H9 (cell line): ENCODE measurements around the gene ANKRD13B. TPM values are rescaled to one million over a fixed set of nuclear protein-coding genes. Genes with fewer than 3 reads are reported as not detected.

Experiments
- DNase-seq: peaks from one replicate; pipeline ENCODE4 v3.0.0-alpha.2; 2017
- H2AFZ ChIP-seq: one replicate; pipeline ENCODE4 v1.6.1; 2013; ENCODE audit warnings: mild to moderate bottlenecking, low read length, control low read depth, moderate library complexity
- H2AK5ac ChIP-seq: 2 replicates; pipeline ENCODE4 v1.6.1; 2013; ENCODE audit warnings: low read length, control low read depth, mixed read lengths; ENCODE audit not compliant: insufficient read length
- H2BK120ac ChIP-seq: one replicate; pipeline ENCODE4 v1.6.1; 2013; ENCODE audit warnings: low read depth, mild to moderate bottlenecking, low read length, control low read depth, inconsistent platforms; ENCODE audit not compliant: poor library complexity, severe bottlenecking
- H2BK12ac ChIP-seq: 2 replicates; pipeline ENCODE4 v1.6.1; 2013; ENCODE audit warnings: low read length, control low read depth, mixed read lengths, low read depth; ENCODE audit not compliant: insufficient read length
- H2BK15ac ChIP-seq: 2 replicates; pipeline ENCODE4 v1.6.1; 2013; ENCODE audit warnings: low read depth, low read length, control low read depth
- H2BK20ac ChIP-seq: one replicate; pipeline ENCODE4 v1.6.1; 2013; ENCODE audit warnings: low read depth, mild to moderate bottlenecking, low read length, control low read depth, inconsistent platforms; ENCODE audit not compliant: poor library complexity, severe bottlenecking
- H2BK5ac ChIP-seq: 2 replicates; pipeline ENCODE4 v1.6.1; 2013; ENCODE audit warnings: low read length, control low read depth, mixed read lengths; ENCODE audit not compliant: insufficient read length
- H3K14ac ChIP-seq: 2 replicates; pipeline ENCODE4 v1.6.1; 2013; ENCODE audit warnings: low read length, control low read depth; ENCODE audit not compliant: insufficient read depth
- H3K18ac ChIP-seq: 2 replicates; pipeline ENCODE4 v1.6.1; 2013; ENCODE audit warnings: low read depth, mild to moderate bottlenecking, mixed read lengths, low read length, control low read depth; ENCODE audit not compliant: insufficient read length
- H3K23ac ChIP-seq: 2 replicates; pipeline ENCODE4 v1.6.1; 2013; ENCODE audit warnings: low read length, control low read depth, mixed read lengths, low read depth; ENCODE audit not compliant: insufficient read length
- H3K23me2 ChIP-seq: 2 replicates; pipeline ENCODE4 v1.6.1; 2013; ENCODE audit warnings: low read depth, mild to moderate bottlenecking, mixed read lengths, low read length, control low read depth; ENCODE audit not compliant: insufficient read length, poor library complexity, severe bottlenecking
- H3K27ac ChIP-seq: 2 replicates; pipeline ENCODE4 v1.5.1; 2013; ENCODE audit warnings: low read length, control low read depth, mixed read lengths, low read depth; ENCODE audit not compliant: insufficient read length
- H3K27me3 ChIP-seq: 2 replicates; pipeline ENCODE4 v1.6.1; 2013; ENCODE audit warnings: low read length, control low read depth, inconsistent platforms; ENCODE audit not compliant: insufficient read depth
- H3K4ac ChIP-seq: 2 replicates; pipeline ENCODE4 v1.6.1; 2013; ENCODE audit warnings: low read depth, mild to moderate bottlenecking, control low read depth, inconsistent platforms, low read length, moderate library complexity
- H3K4me1 ChIP-seq: 2 replicates; pipeline ENCODE4 v1.6.1; 2013; ENCODE audit warnings: low read length, control low read depth, inconsistent platforms; ENCODE audit not compliant: insufficient read depth
- H3K4me2 ChIP-seq: 2 replicates; pipeline ENCODE4 v1.6.1; 2013; ENCODE audit warnings: low read length, control low read depth, mixed read lengths; ENCODE audit not compliant: insufficient read length, insufficient read depth
- H3K56ac ChIP-seq: 2 replicates; pipeline ENCODE4 v1.6.1; 2013; ENCODE audit warnings: low read depth, mild to moderate bottlenecking, mixed read lengths, low read length, control low read depth; ENCODE audit not compliant: insufficient read length
- H3K79me1 ChIP-seq: 2 replicates; pipeline ENCODE4 v1.6.1; 2013; ENCODE audit warnings: low read depth, mild to moderate bottlenecking, moderate library complexity, low read length, control low read depth, inconsistent platforms; ENCODE audit not compliant: insufficient read depth, poor library complexity, severe bottlenecking
- H3K79me2 ChIP-seq: 2 replicates; pipeline ENCODE4 v1.6.1; 2013; ENCODE audit warnings: low read length, control low read depth, inconsistent platforms; ENCODE audit not compliant: insufficient read depth
- H3K9ac ChIP-seq: 2 replicates; pipeline ENCODE4 v1.6.1; 2013; ENCODE audit warnings: low read length, control low read depth, mixed read lengths; ENCODE audit not compliant: insufficient read length; ENCODE audit errors: extremely low read depth
- H3K9me3 ChIP-seq: one replicate; pipeline ENCODE4 v1.6.1; 2013; ENCODE audit warnings: low read depth, low read length, inconsistent platforms; ENCODE audit not compliant: control insufficient read depth
- H3T11ph ChIP-seq: one replicate; pipeline ENCODE4 v1.6.1; 2013; ENCODE audit warnings: mild to moderate bottlenecking, low read length, control low read depth, inconsistent platforms
- H4K20me1 ChIP-seq: one replicate; pipeline ENCODE4 v1.6.1; 2013; ENCODE audit not compliant: control insufficient read depth, insufficient read length, insufficient read depth
- H4K5ac ChIP-seq: 2 replicates; pipeline ENCODE4 v1.6.1; 2013; ENCODE audit warnings: low read depth, mild to moderate bottlenecking, mixed read lengths, low read length, control low read depth; ENCODE audit not compliant: insufficient read length
- H4K8ac ChIP-seq: replicated peaks from 2 replicates; pipeline ENCODE4 v1.6.1; 2013; ENCODE audit warnings: low read length, control low read depth, mixed read lengths, low read depth; ENCODE audit not compliant: insufficient read length
- H4K91ac ChIP-seq: 2 replicates; pipeline ENCODE4 v1.6.1; 2013; ENCODE audit warnings: low read depth, mild to moderate bottlenecking, moderate library complexity, mixed read lengths, low read length, control low read depth; ENCODE audit not compliant: insufficient read length
- H3K27ac Mint-ChIP-seq, 3 experiments: 2 replicates in 2 of 3; 3 replicates in 1 of 3; pipeline ENCODE4 v1.8.0; 2020 to 2021; ENCODE audit warnings: mixed read lengths in 3 of 3, mild to moderate bottlenecking in 1 of 3, moderate library complexity in 1 of 3
- H3K27me3 Mint-ChIP-seq: 2 replicates; pipeline ENCODE4 v1.8.0; 2021; ENCODE audit warnings: low read depth, mild to moderate bottlenecking, moderate library complexity, mixed read lengths
- H3K36me3 Mint-ChIP-seq, 3 experiments: 2 replicates in 2 of 3; 3 replicates in 1 of 3; pipeline ENCODE4 v1.8.0; 2020 to 2021; ENCODE audit warnings: low read depth in 3 of 3, mixed read lengths in 3 of 3; ENCODE audit not compliant: insufficient read depth in 1 of 3
- H3K4me1 Mint-ChIP-seq, 2 experiments: 2 replicates each; pipeline ENCODE4 v1.8.0; 2020; ENCODE audit warnings: mixed read lengths in 2 of 2
- H3K4me3 Mint-ChIP-seq, 2 experiments: 2 replicates in 1 of 2; 3 replicates in 1 of 2; pipeline ENCODE4 v1.8.0; 2020 to 2021; ENCODE audit warnings: mild to moderate bottlenecking in 2 of 2, mixed read lengths in 2 of 2, moderate library complexity in 1 of 2
- H3K9me3 Mint-ChIP-seq, 2 experiments: 2 replicates in 1 of 2; 3 replicates in 1 of 2; pipeline ENCODE4 v1.8.0; 2020; ENCODE audit warnings: mild to moderate bottlenecking in 2 of 2, mixed read lengths in 2 of 2, moderate library complexity in 1 of 2
- WGBS: extraction: QIAGEN DNeasy Blood & Tissue Kit; methylation state at CpG from one replicate; pipeline ENCODE4 v1.1.7; 2013; ENCODE audit warnings: missing lambda C conversion rate, low lambda C conversion rate, mixed read lengths; ENCODE audit not compliant: insufficient read length; ENCODE audit errors: extremely low coverage; 5-methylcytosine and 5-hydroxymethylcytosine counted together
- total RNA-seq: library from RNA; stranded (reverse); gene quantifications from 2 replicates; pipeline ENCODE4 v1.2.1, GENCODE V29; 2021
- TF ChIP-seq, protein P1 (sequence below): fragments of 200-600 bp; sonication (generic); conservative IDR thresholded peaks from 3 replicates; pipeline ENCODE4 v1.8.0; 2021; ENCODE audit warnings: antibody characterized with exemption, mild to moderate bottlenecking

Gene ANKRD13B
- total RNA-seq, 1 experiment from 2014 or later, result 24.2 TPM

DNA sequence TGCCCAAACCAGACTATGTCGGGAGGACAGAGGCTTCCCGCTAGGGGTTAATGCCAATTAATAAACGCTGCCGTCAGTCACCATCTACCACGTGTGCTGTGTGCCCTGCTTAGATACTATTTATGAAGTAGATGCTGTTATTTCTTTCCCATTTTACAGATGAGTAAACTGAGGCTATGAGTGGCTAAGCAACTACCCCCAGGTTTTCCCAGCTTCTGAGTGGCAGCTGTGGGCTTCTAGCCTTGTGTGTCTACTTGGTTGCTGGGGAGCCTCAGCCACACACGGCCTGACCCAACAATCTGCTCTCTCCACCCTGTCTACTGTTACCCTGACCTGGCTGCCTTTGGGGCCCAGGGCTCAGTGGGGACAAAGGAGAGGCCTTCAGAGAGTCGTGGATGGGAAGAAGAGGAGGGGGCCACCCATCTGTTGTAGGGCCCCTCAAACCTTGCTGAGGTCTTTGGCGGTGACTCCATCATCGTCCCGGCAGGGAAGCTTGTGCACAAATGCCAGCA is 10.6 kb upstream of the ANKRD13B start:
- Histone ChIP-seq H3K9ac (no peak overlapping the region), H4K91ac (no peak overlapping the region), H2BK12ac (no peak overlapping the region), H2BK20ac (no peak overlapping the region), H2AFZ (no peak overlapping the region), H3K27ac (no peak overlapping the region), H3K79me1 (peaks cover 4% of the 10 kb centered on the region), H3K4me2 (no peak overlapping the region), H3K9me3 (no peaks in the 10 kb centered on the region), H3K79me2 (peaks cover 10% of the 10 kb centered on the region; the same call in 1 of the 2 replicates), H3K23me2 (no peaks in the 10 kb centered on the region), H2BK5ac (no peak overlapping the region), H3K56ac (no peak overlapping the region), H3K4ac (no peak overlapping the region), H3K4me1 (peaks cover 12% of the 10 kb centered on the region; the same call in 1 of the 2 replicates), H4K20me1 (no peaks in the 10 kb centered on the region), H2BK120ac (no peak overlapping the region), H3K27me3 (no peaks in the 10 kb centered on the region), H3K18ac (no peak overlapping the region), H3T11ph (no peak overlapping the region), H3K23ac (no peak overlapping the region), H3K14ac (no peak overlapping the region; the same call in 1 of the 2 replicates), H2AK5ac (no peak overlapping the region), H4K8ac (no peak overlapping the region), H4K5ac (no peak overlapping the region), H2BK15ac (no peak overlapping the region)
- no CpG with 5 or more reads among the region's 10 CpGs for WGBS
- Mint-ChIP-seq H3K36me3 (peaks cover 20 to 57% (median 47%) of the 10 kb centered on the region in 3 experiments), H3K4me3 (no peak overlapping the region; a peak in 1 of 5 replicates), H3K27me3 (no peaks in the 10 kb centered on the region), H3K27ac (no peak overlapping the region), H3K4me1 (peaks cover 17 to 34% of the 10 kb centered on the region in 2 experiments), H3K9me3 (no peaks in the 10 kb centered on the region)
- no peak for DNase-seq
- TF ChIP-seq, protein P1, sequence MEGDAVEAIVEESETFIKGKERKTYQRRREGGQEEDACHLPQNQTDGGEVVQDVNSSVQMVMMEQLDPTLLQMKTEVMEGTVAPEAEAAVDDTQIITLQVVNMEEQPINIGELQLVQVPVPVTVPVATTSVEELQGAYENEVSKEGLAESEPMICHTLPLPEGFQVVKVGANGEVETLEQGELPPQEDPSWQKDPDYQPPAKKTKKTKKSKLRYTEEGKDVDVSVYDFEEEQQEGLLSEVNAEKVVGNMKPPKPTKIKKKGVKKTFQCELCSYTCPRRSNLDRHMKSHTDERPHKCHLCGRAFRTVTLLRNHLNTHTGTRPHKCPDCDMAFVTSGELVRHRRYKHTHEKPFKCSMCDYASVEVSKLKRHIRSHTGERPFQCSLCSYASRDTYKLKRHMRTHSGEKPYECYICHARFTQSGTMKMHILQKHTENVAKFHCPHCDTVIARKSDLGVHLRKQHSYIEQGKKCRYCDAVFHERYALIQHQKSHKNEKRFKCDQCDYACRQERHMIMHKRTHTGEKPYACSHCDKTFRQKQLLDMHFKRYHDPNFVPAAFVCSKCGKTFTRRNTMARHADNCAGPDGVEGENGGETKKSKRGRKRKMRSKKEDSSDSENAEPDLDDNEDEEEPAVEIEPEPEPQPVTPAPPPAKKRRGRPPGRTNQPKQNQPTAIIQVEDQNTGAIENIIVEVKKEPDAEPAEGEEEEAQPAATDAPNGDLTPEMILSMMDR, result no peak
